Parathyroid adenoma (tissue), 2 donors: Measurements from ENCODE around the gene TP53I11.

Experiments
- H2AFZ ChIP-seq: fragments of 300-600 bp; sonication (generic); one replicate; pipeline ENCODE4 v1.7.0; 2017; ENCODE audit warnings: antibody characterized with exemption, mild to moderate bottlenecking
- H3K27ac ChIP-seq: fragments of 300-600 bp; sonication (generic); one replicate; pipeline ENCODE4 v1.7.0; 2017
- H3K27me3 ChIP-seq: fragments of 300-600 bp; sonication (generic); one replicate; pipeline ENCODE4 v1.7.0; 2017; ENCODE audit warnings: low read length; ENCODE audit not compliant: control insufficient read depth, insufficient read depth
- H3K36me3 ChIP-seq: fragments of 300-600 bp; sonication (generic); one replicate; pipeline ENCODE4 v1.7.0; 2017; ENCODE audit warnings: low read length; ENCODE audit not compliant: control insufficient read depth, insufficient read depth
- H3K4me1 ChIP-seq: fragments of 300-600 bp; sonication (generic); one replicate; pipeline ENCODE4 v1.7.0; 2017; ENCODE audit warnings: control low read depth
- H3K4me2 ChIP-seq: fragments of 300-600 bp; sonication (generic); one replicate; pipeline ENCODE4 v1.7.0; 2017; ENCODE audit warnings: low read length
- H3K4me3 ChIP-seq: fragments of 300-600 bp; sonication (generic); one replicate; pipeline ENCODE4 v1.7.0; 2017; ENCODE audit warnings: low read depth, low read length
- H3K79me2 ChIP-seq: fragments of 300-600 bp; sonication (generic); one replicate; pipeline ENCODE4 v1.7.0; 2017; ENCODE audit warnings: control low read depth
- H3K9ac ChIP-seq: fragments of 300-600 bp; sonication (generic); one replicate; pipeline ENCODE4 v1.7.0; 2017; ENCODE audit warnings: mild to moderate bottlenecking
- H3K9me3 ChIP-seq: fragments of 300-600 bp; sonication (generic); one replicate; pipeline ENCODE4 v1.7.0; 2017; ENCODE audit warnings: low read length; ENCODE audit not compliant: control insufficient read depth
- TF ChIP-seq, protein P1 (sequence below): fragments of 300-600 bp; sonication (generic); IDR thresholded peaks from one replicate; pipeline ENCODE4 v1.7.0; 2017; ENCODE audit warnings: antibody characterized with exemption, mild to moderate bottlenecking
- donor health status: primary hyperparathyroidism.

The TP53I11 gene

DNA sequence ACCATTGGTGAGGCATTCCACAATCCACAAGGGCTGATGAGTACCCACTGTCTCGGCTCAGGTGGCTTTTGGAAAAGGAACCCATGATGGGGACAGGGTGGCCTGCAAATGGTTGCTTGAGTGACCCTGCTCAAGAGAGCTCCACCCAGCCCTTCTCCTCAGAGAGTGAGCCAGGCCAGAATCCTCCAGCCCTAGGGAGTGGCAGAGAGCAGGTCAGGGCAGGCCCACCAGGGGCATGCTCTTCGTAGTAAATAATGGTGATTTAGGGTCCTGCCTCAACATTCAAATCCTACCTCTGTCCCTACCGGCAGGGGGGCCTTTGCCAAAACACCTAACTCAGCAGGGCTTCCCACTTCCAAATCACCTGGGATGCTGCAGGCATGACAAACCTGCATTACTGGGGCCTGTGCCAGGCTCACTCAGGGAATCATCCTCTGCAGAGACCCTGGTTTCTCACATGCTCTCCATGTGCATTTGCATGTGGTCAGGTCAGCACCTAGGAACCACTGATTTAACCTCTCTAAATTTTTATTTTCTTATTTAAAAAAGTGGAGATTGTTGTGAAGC lies 17.3 kb upstream of the TP53I11 start:
- H3K79me2 ChIP-seq, result no peaks in the 10 kb centered on the region
- H3K27ac ChIP-seq, result no peak overlapping the region
- H3K36me3 ChIP-seq, result no peaks in the 10 kb centered on the region
- no peak overlapping the region for H3K9ac ChIP-seq
- no peak overlapping the region for H3K4me3 ChIP-seq
- no peak overlapping the region for H3K4me2 ChIP-seq
- no peak overlapping the region for H2AFZ ChIP-seq
- H3K27me3 ChIP-seq, result no peaks in the 10 kb centered on the region
- TF ChIP-seq, protein P1, sequence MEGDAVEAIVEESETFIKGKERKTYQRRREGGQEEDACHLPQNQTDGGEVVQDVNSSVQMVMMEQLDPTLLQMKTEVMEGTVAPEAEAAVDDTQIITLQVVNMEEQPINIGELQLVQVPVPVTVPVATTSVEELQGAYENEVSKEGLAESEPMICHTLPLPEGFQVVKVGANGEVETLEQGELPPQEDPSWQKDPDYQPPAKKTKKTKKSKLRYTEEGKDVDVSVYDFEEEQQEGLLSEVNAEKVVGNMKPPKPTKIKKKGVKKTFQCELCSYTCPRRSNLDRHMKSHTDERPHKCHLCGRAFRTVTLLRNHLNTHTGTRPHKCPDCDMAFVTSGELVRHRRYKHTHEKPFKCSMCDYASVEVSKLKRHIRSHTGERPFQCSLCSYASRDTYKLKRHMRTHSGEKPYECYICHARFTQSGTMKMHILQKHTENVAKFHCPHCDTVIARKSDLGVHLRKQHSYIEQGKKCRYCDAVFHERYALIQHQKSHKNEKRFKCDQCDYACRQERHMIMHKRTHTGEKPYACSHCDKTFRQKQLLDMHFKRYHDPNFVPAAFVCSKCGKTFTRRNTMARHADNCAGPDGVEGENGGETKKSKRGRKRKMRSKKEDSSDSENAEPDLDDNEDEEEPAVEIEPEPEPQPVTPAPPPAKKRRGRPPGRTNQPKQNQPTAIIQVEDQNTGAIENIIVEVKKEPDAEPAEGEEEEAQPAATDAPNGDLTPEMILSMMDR, result no peak
- no peaks in the 10 kb centered on the region for H3K4me1 ChIP-seq
- no peaks in the 10 kb centered on the region for H3K9me3 ChIP-seq

DNA sequence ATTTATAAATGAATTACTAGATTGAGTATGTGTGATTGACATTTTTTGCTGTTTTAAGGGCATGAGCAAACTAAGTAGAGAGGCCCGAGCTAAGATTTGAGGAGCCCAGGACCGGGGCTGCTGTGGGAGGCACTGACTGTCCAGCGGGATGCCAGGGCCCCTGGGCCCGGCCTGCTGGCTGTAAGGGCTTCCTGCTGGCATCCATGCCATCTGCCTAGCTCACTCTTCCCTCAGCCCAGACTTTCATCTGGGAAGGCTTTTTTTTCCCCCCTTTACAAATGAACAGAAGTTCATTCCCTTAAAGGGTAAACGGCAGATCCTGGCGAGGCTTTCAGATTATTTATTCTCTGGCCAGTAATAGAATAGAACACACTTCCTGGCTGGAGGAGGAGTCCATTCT lies 16.0 kb upstream of the TP53I11 start:
- no peaks in the 10 kb centered on the region for H3K79me2 ChIP-seq
- no peak overlapping the region for H3K27ac ChIP-seq
- no peak overlapping the region for H3K9ac ChIP-seq
- H2AFZ ChIP-seq, result no peak overlapping the region
- H3K9me3 ChIP-seq, result no peaks in the 10 kb centered on the region
- H3K36me3 ChIP-seq, result no peaks in the 10 kb centered on the region
- TF ChIP-seq, protein P1, result no peak
- H3K4me3 ChIP-seq, result no peak overlapping the region
- H3K4me2 ChIP-seq, result no peak overlapping the region
- H3K27me3 ChIP-seq, result no peaks in the 10 kb centered on the region
- H3K4me1 ChIP-seq, result no peaks in the 10 kb centered on the region

GRCh38 chr11:44964526-44965209 lies 14.0 kb upstream of the TP53I11 start:
- Histone ChIP-seq H2AFZ (no peak overlapping the region), H3K4me1 (no peaks in the 10 kb centered on the region), H3K79me2 (no peaks in the 10 kb centered on the region), H3K9ac (no peak overlapping the region), H3K4me2 (no peak overlapping the region), H3K27ac (no peak overlapping the region), H3K36me3 (no peaks in the 10 kb centered on the region), H3K27me3 (no peaks in the 10 kb centered on the region), H3K9me3 (no peaks in the 10 kb centered on the region), H3K4me3 (no peak overlapping the region)
- TF ChIP-seq, protein P1, result no peak

DNA sequence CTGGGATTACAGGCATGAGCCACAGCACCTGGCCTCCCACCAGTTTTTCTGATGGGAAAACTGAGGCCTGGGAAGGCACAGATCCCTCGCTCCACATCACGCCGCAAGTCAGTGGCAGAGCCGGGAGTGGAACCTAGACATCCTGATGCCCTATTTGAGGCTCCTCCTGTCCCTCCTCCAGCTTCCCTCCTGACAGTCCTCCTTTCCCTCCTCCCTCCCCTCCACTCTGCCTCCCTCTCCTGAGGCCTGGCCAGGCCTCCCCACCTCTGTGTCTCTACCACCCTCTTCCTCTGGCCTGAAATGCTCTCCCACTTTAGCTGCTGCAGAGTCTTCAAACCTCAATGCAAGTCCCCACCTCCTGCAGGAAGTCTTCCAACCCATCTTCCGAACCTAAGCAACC lies 13.3 kb upstream of the TP53I11 start:
- TF ChIP-seq, protein P1, result no peak
- no peaks in the 10 kb centered on the region for H3K9me3 ChIP-seq
- H3K27ac ChIP-seq, result no peak overlapping the region

GRCh38 chr11:44963136-44963535 lies 12.5 kb upstream of the TP53I11 start:
- Histone ChIP-seq H3K9ac (no peak overlapping the region), H3K4me3 (no peak overlapping the region), H2AFZ (no peak overlapping the region), H3K36me3 (no peaks in the 10 kb centered on the region), H3K9me3 (no peaks in the 10 kb centered on the region), H3K79me2 (no peaks in the 10 kb centered on the region), H3K27me3 (no peaks in the 10 kb centered on the region), H3K27ac (no peak overlapping the region), H3K4me2 (no peak overlapping the region), H3K4me1 (no peaks in the 10 kb centered on the region)
- TF ChIP-seq, protein P1, result no peak

More for the DNA sequence above, 13.3 kb upstream of the TP53I11 start:
- H3K4me3 ChIP-seq, result no peak overlapping the region
- no peak overlapping the region for H3K4me2 ChIP-seq
- H3K36me3 ChIP-seq, result no peaks in the 10 kb centered on the region
- H3K9ac ChIP-seq, result no peak overlapping the region
- no peak overlapping the region for H2AFZ ChIP-seq
- no peaks in the 10 kb centered on the region for H3K27me3 ChIP-seq
- H3K4me1 ChIP-seq, result no peaks in the 10 kb centered on the region
- no peaks in the 10 kb centered on the region for H3K79me2 ChIP-seq
